Astrocyte of the spinal cord (primary cell): Measurements from ENCODE around the gene MICALL1.

Source experiments
- DNase-seq: peaks from one replicate; pipeline ENCODE4 v3.0.0; 2011; ENCODE audit warnings: low read depth, low spot score
- H3K4me3 ChIP-seq: 2 replicates; pipeline ENCODE4 v1.5.1; 2011; ENCODE audit warnings: low read depth, mild to moderate bottlenecking, low read length, moderate library complexity
- CTCF ChIP-seq: IDR thresholded peaks from 2 replicates; pipeline ENCODE4 v1.5.1; 2012; ENCODE audit warnings: low read depth, mild to moderate bottlenecking, low read length, inconsistent platforms
- in situ Hi-C: cut with HindIII; loops from 2 replicates; pipeline ENCODE4 v1.10.0; 2017; ENCODE audit warnings: low sequenced_read_pairs

Gene MICALL1

DNA sequence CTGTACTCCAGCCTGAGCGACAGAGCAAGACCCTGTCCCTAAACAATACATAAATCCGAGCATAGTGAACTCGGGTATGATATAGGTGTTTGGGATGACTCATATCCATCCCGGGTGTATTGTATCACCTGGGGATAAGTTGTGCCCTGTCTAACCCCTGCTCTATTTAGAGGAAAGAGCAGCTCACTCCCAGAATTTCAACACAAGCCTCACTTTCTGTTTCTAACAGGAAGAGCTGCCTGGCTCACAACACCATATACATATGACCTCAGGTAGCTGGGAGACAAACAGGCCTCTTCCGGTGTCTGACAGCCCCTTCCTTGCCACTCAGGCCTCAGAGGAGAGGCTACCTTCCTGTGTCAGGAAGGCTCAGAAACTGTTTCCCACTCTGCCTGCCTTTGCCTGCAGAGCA is 9.9 kb upstream of the MICALL1 start:
- DNase-seq, result no peak
- H3K4me3 ChIP-seq, result no peak overlapping the region
- in situ Hi-C loops, result no loop called here
- no peak for TF ChIP-seq CTCF

GRCh38 chr22:37896939-37897338 is 9.2 kb upstream of the MICALL1 start:
- in situ Hi-C loops, result no loop called here
- no peak overlapping the region for H3K4me3 ChIP-seq
- no peak for TF ChIP-seq CTCF
- DNase-seq, result no peak

- in situ Hi-C loops, result no loop called here
- no peak overlapping the region for H3K4me3 ChIP-seq
- DNase-seq, result no peak
- no peak for TF ChIP-seq CTCF
These were observed 8.3 kb upstream of the MICALL1 start for GRCh38 chr22:37897807-37898206.

DNA sequence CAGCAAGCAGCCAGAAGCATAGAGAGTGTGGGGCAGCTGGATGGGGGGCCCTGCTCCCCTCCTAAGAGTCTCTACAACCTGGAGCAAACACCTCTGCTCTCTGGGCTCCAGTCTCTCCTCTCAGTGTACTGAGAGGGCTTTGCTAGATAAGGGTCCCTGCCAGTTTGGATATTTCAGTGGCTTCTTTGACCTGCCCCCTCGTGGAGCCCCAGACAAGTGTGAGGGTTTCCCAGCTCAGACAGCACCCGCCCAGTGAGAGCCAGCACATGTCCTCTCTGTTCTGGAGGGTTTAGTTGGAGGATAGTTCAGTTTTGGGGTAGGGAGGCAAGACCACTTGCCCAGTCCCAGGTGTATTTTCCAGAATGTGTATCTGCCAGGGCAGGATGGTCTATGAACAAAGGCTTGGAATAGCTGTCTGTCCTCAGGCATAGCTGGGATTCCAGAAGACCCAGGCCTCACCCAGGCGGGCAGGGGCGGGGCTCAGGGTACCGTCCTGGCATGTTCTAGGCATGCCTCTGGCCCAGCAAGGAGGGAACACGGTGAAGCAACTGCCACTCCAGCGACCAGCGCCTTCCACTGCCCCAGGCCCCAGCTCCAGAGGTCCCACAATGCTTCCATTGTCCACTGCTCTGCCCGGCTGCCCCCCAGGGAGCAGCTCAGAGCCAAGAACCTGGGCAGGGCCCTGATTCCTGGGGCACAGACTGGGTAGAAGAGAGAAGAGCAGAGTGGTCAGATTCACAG is 7.5 kb upstream of the MICALL1 start:
- no peak overlapping the region for H3K4me3 ChIP-seq
- in situ Hi-C loops, result no loop called here
- peak; percentile 22 for DNase-seq
- no peak for TF ChIP-seq CTCF

DNA sequence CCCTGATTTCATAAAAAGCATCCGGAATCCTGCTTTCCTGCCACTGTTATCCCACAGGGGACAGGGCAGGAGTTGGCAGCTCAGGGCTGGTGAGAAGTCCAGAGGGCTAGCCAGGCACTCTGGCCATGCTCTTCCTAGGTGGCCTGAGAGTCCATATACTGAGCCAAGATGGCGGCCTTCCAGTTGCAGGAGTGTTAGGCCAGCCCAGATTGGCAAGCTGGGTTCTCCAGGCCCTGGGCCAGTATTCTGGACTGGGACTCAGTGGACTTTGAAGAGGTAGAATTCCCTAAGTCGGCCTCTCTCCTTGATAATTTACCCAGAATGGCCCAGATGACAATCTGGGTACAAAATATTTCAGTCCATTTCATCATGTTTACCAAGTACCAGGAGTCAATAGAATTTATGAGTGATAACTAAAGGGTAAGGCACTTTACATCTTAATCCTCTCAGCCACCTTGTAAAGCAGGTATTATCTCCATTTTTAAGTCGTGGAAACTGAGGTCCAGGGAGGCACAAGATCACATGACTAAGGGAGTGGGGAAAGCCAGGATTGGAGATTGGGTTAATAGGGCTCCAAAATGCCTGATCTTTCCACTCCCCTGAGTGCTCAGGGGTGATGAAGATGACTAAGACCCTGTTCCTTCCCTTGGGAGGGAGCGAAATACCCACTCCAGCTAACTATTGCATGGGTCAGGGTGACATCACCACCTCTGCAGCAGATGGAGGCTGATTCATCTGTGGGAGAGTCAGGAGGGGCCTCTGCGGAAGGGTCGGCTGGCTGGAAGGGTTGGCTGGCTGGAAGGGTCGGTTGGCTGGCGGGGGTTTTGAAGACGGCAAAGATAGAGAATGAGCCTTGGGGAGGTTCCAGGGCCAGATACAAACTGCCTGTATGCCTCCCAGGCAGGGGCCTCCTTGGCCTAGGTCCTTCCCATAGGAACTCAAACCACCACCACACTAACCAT is 1.2 kb upstream of the MICALL1 start:
- no peak for TF ChIP-seq CTCF
- peak overlapping the region; percentile 33 for H3K4me3 ChIP-seq
- in situ Hi-C loops, result no loop called here
- DNase-seq, result peak; percentile 98

DNA sequence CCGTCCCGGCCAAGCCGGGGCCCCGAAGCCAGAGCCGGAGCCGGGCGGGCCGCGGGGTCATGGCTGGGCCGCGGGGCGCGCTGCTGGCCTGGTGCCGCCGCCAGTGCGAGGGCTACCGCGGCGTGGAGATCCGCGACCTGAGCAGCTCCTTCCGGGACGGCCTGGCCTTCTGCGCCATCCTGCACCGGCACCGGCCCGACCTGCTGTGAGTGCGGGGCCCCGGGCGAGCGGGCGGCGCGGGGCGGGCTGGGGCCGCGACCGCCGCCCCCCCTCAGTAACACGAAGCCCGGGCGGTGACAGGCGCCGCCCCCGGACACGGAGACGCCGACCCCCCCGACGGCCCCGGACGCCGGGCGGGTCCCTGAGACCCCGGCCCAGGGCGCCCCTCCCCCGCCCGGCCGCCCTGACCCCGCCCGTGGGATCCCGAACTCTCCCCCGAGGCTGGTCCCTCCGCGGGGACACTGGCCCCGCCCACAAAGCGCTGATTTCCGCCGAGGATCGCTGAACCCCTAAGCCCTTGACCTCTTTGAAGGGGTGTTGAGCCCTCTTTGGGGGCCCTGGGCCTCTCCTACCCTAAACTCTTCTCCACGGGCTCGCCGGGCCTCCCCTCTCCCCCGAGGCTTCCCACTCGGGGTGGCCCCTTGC is 389 bp downstream of the MICALL1 start:
- DNase-seq, result no peak
- no peak for TF ChIP-seq CTCF
- H3K4me3 ChIP-seq, result peak overlapping the region; percentile 78
- in situ Hi-C loops, result no loop called here
